ENCODE data around the gene CNIH3. TPM values are rescaled to one million over a fixed set of nuclear protein-coding genes. Genes with fewer than 3 reads are reported as not detected.

CNIH3 gene
- total RNA-seq, 2 donors from 2014 or later = 7.9 to 15.3 TPM

- TF ChIP-seq, protein P1, sequence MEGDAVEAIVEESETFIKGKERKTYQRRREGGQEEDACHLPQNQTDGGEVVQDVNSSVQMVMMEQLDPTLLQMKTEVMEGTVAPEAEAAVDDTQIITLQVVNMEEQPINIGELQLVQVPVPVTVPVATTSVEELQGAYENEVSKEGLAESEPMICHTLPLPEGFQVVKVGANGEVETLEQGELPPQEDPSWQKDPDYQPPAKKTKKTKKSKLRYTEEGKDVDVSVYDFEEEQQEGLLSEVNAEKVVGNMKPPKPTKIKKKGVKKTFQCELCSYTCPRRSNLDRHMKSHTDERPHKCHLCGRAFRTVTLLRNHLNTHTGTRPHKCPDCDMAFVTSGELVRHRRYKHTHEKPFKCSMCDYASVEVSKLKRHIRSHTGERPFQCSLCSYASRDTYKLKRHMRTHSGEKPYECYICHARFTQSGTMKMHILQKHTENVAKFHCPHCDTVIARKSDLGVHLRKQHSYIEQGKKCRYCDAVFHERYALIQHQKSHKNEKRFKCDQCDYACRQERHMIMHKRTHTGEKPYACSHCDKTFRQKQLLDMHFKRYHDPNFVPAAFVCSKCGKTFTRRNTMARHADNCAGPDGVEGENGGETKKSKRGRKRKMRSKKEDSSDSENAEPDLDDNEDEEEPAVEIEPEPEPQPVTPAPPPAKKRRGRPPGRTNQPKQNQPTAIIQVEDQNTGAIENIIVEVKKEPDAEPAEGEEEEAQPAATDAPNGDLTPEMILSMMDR (IDR thresholded peaks at IDR 0.05) = no peak
- no peak for TF ChIP-seq POLR2A (IDR thresholded peaks at IDR 0.05)
- no peaks in the 10 kb centered on the region for H3K36me3 ChIP-seq (replicated peaks in 1 of 2; ENCODE audit: insufficient read depth in 1 of 2, low read depth in 2 of 2)
- intact Hi-C loops (cut with DNase I) = no loop called here
- no peaks in the 10 kb centered on the region for H3K4me1 ChIP-seq
- 79 to 90% methylated on average over 4 of the region's 4 CpGs for WGBS, 2 donors
- ATAC-seq (no peak), DNase-seq (no peak)
- H3K4me3 ChIP-seq = no peak overlapping the region
- H3K27ac ChIP-seq = no peak overlapping the region
- H3K9me3 ChIP-seq = no peaks in the 10 kb centered on the region
- no peaks in the 10 kb centered on the region for H3K27me3 ChIP-seq
Observed at GRCh38 chr1:224687465-224687864, 71.3 kb downstream of the CNIH3 start.

- WGBS, 2 donors = 74 to 87% methylated on average over 9 of the region's 9 CpGs
- Histone ChIP-seq H3K9me3 (no peaks in the 10 kb centered on the region), H3K36me3 (replicated peaks in 1 of 2; ENCODE audit: insufficient read depth in 1 of 2, low read depth in 2 of 2) (no peaks in the 10 kb centered on the region), H3K27me3 (no peaks in the 10 kb centered on the region), H3K27ac (no peak overlapping the region), H3K4me1 (no peaks in the 10 kb centered on the region), H3K4me3 (no peak overlapping the region)
- DNase-seq (no peak), ATAC-seq (no peak)
- TF ChIP-seq POLR2A (IDR thresholded peaks at IDR 0.05) = no peak
- TF ChIP-seq, protein P1 (IDR thresholded peaks at IDR 0.05) = no peak
- intact Hi-C loops (cut with DNase I) = no loop called here
Observed at GRCh38 chr1:224689374-224689773, 73.3 kb downstream of the CNIH3 start.

DNA sequence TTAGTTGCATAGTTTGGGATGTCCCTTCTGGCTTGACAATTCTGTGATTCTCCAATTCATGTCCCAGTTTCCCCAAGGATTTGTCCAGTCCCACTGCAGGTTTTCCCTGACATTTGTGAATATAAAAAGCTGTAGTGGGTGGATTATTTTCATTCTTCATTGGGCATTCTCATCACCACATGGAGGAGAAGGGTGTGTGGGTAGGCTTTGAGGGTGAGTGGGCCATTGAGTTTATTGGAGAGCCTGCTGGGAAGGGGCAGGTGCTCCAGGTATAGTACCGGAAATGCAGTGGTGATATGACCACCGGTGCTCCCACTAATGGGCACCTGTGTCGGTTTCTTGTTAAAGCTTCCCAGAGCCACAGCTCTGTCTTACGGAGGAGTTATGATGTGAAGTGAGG, 74.5 kb downstream of the CNIH3 start:
- WGBS, 2 donors = 98% methylated on average over 4 of the region's 4 CpGs
- Histone ChIP-seq H3K27ac (no peak overlapping the region), H3K4me1 (no peaks in the 10 kb centered on the region), H3K4me3 (no peak overlapping the region), H3K27me3 (no peaks in the 10 kb centered on the region), H3K36me3 (replicated peaks in 1 of 2; ENCODE audit: insufficient read depth in 1 of 2, low read depth in 2 of 2) (no peaks in the 10 kb centered on the region), H3K9me3 (no peaks in the 10 kb centered on the region)
- no peak for DNase-seq
- no peak for ATAC-seq
- TF ChIP-seq, protein P1 (IDR thresholded peaks at IDR 0.05) = no peak
- no peak for TF ChIP-seq POLR2A (IDR thresholded peaks at IDR 0.05)
- intact Hi-C loops (cut with DNase I) = no loop called here

GRCh38 chr1:224691148-224691925, 75.2 kb downstream of the CNIH3 start:
- H3K4me1 ChIP-seq = no peaks in the 10 kb centered on the region
- TF ChIP-seq POLR2A (IDR thresholded peaks at IDR 0.05) = no peak
- TF ChIP-seq, protein P1 (IDR thresholded peaks at IDR 0.05) = no peak
- intact Hi-C loops (cut with DNase I) = no loop called here

GRCh38 chr1:224694969-224695368, 78.9 kb downstream of the CNIH3 start:
- H3K4me3 ChIP-seq = no peak overlapping the region
- H3K36me3 ChIP-seq (replicated peaks in 1 of 2; ENCODE audit: insufficient read depth in 1 of 2, low read depth in 2 of 2) = no peaks in the 10 kb centered on the region
- intact Hi-C loops (cut with DNase I) = no loop called here
- no peaks in the 10 kb centered on the region for H3K27me3 ChIP-seq
- H3K9me3 ChIP-seq = no peaks in the 10 kb centered on the region
- DNase-seq (no peak), ATAC-seq (no peak)
- TF ChIP-seq, protein P1 (IDR thresholded peaks at IDR 0.05) = no peak
- no peak for TF ChIP-seq POLR2A (IDR thresholded peaks at IDR 0.05)
- WGBS, 2 donors = 92 to 96% methylated on average over 3 of the region's 3 CpGs
- no peak overlapping the region for H3K27ac ChIP-seq
- no peaks in the 10 kb centered on the region for H3K4me1 ChIP-seq

More at GRCh38 chr1:224691148-224691925, 75.2 kb downstream of the CNIH3 start:
- 45 to 60% methylated on average over 2 to 4 of the region's 4 CpGs for WGBS, 2 donors
- ATAC-seq (no peak), DNase-seq (no peak)
- H3K27me3 ChIP-seq = no peaks in the 10 kb centered on the region
- no peaks in the 10 kb centered on the region for H3K9me3 ChIP-seq
- no peaks in the 10 kb centered on the region for H3K36me3 ChIP-seq (replicated peaks in 1 of 2; ENCODE audit: insufficient read depth in 1 of 2, low read depth in 2 of 2)
- no peak overlapping the region for H3K4me3 ChIP-seq
- no peak overlapping the region for H3K27ac ChIP-seq
